Measurements from ENCODE around the gene WNT9A.
"Not testable (repeated sequence)": the region's sequence is repeated elsewhere in the genome, so short reads cannot be mapped to it uniquely, and the experiment has no call there.

The WNT9A gene

GRCh38 chr1:227910511-227911153 is 37.1 kb downstream of the WNT9A start:
- DNase-seq: no peak

DNA sequence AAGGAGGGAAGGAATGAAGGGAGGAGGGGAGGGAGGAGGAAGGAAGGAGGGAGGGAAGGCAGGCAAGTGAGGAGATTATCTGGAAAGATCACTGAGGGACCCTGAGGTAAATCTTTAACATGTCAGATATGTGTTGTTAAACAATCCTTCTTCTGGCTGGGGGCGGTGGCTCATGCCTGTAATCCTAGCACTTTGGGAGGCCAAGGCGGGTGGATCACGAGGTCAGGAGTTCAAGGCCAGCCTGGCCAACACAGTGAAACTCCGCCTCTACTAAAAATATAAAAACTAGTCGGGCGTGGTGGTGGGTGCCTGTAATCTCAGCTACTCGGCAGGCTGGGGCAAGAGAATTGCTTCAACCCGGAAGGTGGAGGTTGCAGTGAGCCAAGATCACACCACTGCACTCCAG is 37.8 kb downstream of the WNT9A start:
- not testable (repeated sequence) for DNase-seq

GRCh38 chr1:227909188-227909587 is 38.5 kb downstream of the WNT9A start:
- no peak for DNase-seq

- DNase-seq: no peak
Observed at GRCh38 chr1:227908359-227908758, 39.4 kb downstream of the WNT9A start.

DNA sequence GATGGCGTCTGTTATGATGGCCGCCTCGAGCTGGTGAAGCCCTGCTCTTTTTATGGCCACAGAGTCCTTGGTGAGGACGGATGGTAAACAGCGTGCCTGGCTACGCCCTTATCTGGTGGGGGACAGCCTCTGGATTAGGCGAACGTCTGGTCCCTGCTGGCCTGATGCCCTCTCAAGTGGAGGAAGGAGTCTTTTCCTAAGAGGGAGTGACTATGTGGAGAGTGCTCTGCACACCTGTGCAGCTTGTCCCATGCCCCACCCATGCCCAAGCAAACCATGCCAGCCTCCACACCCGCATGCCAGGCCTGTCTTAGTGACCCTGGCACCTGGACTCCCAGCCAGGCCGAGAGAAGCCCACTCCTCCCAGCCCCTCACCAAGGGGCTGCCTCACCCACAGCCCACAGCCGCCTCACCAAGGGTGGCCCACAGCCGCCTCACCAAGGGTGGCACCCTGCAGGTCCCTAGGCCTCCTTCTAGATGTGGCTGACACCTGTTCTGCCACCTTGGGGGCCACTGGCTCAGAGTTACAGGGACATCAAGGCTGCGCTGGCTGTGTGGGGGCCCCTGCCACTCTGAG is 40.2 kb downstream of the WNT9A start:
- DNase-seq: no peak

DNA sequence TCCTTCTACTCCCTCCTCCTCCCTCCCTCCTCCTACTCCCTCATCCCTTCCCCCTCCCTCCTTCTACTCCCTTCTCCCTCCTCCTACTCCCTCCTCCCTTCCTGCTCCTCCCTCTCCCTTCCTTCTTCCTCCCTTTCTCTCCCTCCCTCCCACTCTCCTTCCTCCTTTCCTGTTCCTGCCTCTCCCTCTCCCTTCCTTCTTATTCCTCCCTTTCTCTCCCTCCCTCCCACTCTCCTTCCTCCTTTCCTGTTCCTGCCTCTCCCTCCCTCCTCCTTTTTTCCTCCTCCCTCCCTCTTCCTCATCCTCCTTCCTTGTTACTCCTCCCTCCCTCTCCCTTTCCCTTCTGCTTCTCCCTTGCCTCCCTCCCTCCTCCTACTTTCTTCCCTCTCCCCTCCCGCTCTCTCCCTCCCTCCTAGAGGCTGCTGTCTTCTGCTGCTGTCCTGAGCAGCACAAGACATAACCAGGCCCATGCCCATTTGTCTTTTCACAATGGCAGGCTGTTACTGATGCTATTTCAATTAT is 41.1 kb downstream of the WNT9A start:
- DNase-seq: no peak

DNA sequence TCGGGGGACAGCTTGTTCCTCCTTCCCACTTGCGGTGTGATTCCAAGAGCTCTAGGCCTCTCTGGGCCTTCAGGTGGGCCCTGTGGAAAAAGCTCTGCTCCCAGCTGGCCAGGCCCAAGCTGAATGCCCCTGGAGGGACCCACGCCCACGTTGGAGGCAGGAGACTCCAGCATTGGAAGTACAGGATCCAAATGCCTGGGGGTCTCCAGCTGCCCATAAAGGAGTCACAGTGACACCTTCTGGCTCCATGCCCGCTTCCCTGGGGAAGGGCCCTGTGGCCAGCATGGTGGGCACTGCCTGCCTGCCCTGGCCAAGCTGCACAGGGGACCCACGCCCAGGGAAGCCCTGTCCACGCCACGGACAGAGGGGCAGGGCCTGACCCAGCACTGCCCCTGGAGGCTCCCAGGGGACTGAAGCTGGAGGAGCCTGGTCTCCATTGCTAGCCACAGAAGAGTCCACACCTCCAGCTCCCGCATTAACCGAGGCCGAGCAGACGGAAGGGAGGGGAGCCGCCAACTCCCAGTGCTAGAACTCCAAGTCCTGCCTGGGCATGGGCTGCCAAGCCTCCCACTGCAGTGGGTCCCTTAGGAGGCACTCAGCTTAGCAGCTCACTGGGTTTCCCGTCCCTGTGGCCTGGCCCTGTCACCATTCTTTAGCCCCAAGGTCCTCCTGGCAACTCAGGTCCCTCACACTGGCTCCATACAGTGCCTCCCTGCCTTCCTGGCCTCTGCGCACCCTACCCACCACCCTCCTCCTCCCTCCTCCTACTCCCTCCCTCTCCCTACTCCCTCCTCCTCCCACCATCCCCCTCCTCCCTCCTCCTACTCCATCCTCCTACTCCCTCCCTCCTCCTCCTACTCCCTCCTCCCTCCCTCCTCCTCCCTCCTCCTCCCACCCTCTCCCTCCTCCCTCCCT is 41.9 kb downstream of the WNT9A start:
- DNase-seq: no peak

- no peak for DNase-seq
Observed at GRCh38 chr1:227904541-227905335, 43.0 kb downstream of the WNT9A start.

DNA sequence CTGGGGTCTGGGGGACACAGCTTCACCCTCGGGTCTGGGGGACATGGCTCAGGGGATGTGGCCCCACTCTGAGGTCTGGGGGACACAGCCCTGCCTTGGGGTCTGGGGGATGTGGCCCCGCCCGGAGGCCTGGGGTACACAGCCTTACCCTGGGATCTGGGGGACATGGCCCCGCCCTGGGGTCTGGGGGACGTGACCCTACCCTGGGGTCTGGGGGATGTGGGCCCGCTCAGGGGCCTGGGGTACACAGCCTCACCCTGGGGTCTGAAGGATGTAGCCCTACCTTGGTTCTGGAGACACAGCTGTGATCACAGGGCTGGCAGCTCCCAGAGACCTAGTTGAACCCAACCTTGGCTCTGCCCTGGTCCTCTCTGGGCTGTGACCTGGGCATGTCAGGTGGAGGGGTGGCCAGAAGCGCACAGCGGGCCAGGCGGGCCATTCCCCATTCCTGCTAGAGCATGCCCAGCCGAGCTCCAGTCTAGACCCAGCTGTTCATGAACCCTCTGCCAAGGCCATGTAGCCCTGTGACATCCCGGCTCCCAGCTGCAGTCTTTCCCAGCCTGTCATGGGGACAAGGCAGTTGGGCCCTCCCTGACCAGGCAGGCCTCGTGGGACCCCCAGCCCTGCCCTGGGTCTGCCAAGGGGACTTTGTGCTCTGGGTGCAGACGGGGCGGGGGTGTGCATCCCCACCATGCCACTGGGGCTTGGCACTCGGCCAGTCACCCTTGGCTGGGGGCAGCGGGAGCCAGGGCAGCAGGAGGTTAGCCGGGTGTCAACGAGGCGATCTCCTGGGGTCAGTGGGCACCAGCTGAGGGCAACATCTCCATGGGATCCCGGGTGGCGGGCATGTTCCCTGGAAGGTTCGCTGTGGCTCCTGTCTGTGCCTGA is 43.9 kb downstream of the WNT9A start:
- no peak for DNase-seq

- DNase-seq: no peak
Observed at GRCh38 chr1:227903061-227903521, 44.6 kb downstream of the WNT9A start.

- no peak for DNase-seq
Observed at GRCh38 chr1:227902641-227902990, 45.1 kb downstream of the WNT9A start.

- DNase-seq: peak; percentile 37
Observed at GRCh38 chr1:227901906-227902640, 45.7 kb downstream of the WNT9A start.

DNA sequence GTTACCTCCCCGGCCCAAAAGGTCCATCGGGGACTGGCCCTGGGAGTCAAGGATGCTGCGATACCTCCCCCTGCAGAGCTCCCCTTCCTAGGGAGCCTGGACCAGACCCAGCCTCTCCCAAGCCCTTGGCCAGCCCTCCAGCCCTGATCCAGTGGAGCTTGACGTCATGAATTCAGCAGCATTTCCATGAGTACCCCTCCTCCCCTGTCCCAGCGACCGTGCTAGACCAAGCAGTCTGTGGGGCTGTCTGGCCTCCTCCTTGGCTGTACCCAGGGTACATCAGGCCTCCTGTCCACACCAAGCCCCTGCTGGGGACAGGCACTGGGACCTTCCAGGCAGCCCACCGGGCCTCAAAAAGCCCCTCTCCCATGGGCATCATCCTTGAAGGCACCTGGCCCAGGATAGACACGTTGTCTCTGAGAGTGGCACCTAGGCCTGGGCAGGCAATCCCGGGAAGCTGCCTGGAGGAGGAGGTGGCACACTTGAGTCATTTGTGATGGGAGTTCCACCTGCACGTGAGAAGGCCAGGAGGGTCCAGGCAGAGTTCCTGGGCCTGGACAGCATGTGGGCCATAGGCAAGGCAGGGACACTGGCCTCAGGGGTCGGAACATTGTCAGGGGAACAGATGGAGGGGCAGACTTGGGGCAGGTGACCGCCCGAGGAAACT is 46.4 kb downstream of the WNT9A start:
- no peak for DNase-seq

DNA sequence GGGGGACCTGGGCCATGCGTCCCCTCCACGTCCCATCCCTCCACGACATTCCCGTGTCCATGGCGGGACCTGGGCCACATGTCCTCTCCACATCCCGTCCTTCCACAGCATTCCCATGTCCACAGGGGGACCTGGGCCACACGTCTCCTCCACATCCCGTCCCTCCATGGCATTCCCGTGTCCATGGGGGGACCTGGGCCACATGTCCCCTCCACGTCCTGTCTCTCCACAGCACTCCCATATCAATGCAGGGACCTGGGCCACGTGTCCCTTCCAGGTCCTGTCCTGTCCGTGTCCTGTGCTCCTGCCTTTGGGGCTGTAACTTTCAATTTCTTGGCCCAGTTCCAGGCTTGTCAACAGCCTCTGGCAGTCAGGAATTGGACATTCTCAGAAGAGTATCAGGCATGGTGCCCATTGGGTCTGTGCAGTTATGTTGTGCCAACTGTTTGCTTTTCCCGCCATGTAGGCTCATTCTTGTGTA is 47.1 kb downstream of the WNT9A start:
- no peak for DNase-seq

DNA sequence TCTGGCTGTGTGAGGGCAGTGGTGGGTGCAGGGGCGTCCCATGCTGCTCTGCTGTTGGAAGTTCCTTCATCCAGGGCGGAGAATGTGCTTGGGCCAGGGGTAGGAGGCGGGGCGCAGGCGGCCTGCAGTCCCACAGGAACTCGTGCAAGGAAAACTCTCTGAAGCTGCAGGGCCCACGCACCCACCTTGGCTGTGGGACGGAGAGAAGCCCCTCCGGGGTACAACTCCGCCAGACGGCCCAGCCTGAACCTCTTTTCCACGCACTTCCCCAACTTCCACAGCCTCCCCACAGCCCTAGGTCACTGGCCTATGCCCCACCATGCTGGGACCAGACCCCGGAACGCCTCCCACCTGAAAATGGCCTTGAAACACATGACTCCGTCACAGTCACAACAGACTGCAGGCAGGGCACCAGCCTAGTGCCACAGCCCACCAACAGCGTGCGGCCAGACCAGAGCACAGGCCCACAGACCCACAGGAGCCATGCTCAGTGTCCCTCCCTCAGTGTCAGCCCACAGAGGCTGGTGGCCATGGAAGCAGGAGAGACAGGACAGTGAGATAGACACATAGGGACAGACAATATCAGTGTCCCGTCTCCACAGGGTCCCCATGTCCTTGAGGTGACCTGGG is 47.8 kb downstream of the WNT9A start:
- DNase-seq: no peak

GRCh38 chr1:227899141-227899819 is 48.5 kb downstream of the WNT9A start:
- no peak for DNase-seq

DNA sequence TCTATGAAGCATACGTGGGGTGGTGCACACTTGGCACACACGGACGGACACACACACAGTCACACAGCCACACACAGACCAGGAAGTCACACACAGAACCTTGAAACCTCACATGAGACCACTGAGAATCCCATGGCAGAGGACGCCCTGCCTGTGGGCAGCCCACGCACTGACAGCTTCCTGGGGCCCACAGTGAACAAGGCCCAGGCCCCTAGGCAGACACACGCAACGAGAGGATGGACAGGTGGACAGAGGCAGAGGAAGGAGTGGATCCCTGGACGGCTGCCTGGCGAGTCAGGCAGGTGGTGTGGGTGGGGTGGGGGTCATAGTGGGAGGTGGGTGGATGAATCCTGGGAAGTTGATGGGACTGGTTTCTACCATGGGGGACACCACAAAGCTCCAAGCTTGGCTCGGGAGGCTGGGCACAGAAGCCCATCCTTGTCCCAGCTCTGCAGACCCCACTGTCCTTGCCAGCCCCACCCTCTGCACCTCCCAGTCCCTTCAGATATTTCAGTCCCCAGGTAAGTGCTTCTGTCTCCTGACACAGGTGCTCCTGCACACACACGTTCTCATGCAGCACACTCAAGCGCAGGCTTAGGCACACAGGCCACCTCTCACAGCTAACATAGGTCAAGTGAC is 49.1 kb downstream of the WNT9A start:
- DNase-seq: no peak

- no peak for DNase-seq
Observed at GRCh38 chr1:227897704-227898438, 49.9 kb downstream of the WNT9A start.
